Activated T-helper 1 cell treated with anti-CD3 and anti-CD28 coated beads, Interleukin-12 subunit alpha, Interleukin-12 subunit beta, Interleukin-2, Interleukin-4 antibody, amounts not matched to agents 30 ng/mL and 10 ng/mL and 1 ng/mL, durations not matched to agents 14 hours and 24 hours and 36 hours (primary cell): Measurements from ENCODE around the gene CDK9. TPM values are rescaled to one million over a fixed set of nuclear protein-coding genes. Genes with fewer than 3 reads are reported as not detected.

Source experiments
- DNase-seq: peaks from one replicate; pipeline ENCODE4 v3.0.0; 2021; ENCODE audit warnings: low spot score
- H3K27ac Mint-ChIP-seq: one replicate; pipeline ENCODE4 v1.8.0; 2021; ENCODE audit warnings: mild to moderate bottlenecking, mixed read lengths
- H3K27me3 Mint-ChIP-seq: one replicate; pipeline ENCODE4 v1.8.0; 2022; ENCODE audit warnings: mild to moderate bottlenecking, moderate library complexity, mixed read lengths; ENCODE audit not compliant: insufficient read depth
- H3K36me3 Mint-ChIP-seq: one replicate; pipeline ENCODE4 v1.8.0; 2021; ENCODE audit warnings: low read depth, mixed read lengths
- H3K4me1 Mint-ChIP-seq: one replicate; pipeline ENCODE4 v1.8.0; 2021; ENCODE audit warnings: low read depth, mixed read lengths
- H3K4me3 Mint-ChIP-seq: one replicate; pipeline ENCODE4 v1.8.0; 2021; ENCODE audit warnings: mild to moderate bottlenecking, moderate library complexity, mixed read lengths
- H3K9me3 Mint-ChIP-seq: one replicate; pipeline ENCODE4 v1.8.0; 2021; ENCODE audit warnings: mixed read lengths
- intact Hi-C: fragments of 100-400 bp; cut with micrococcal nuclease; formaldehyde crosslinking; loops from one replicate; pipeline ENCODE4 v1.15.1; 2024
- total RNA-seq: library from RNA; stranded (reverse); gene quantifications from 2 replicates; pipeline ENCODE4 v1.2.3, GENCODE V29; 2022

The CDK9 gene
- total RNA-seq, 1 donor from 2014 or later, result 97.3 TPM

- no peak for DNase-seq
- intact Hi-C loops, result no loop called here
- Mint-ChIP-seq H3K27me3 (no peaks in the 10 kb centered on the region), H3K27ac (peak overlapping the region; percentile 70), H3K4me3 (peak overlapping the region; percentile 45), H3K9me3 (no peaks in the 10 kb centered on the region), H3K4me1 (peaks cover 9% of the 10 kb centered on the region), H3K36me3 (peaks cover 28% of the 10 kb centered on the region)
Observed at GRCh38 chr9:127805620-127806019, 19.8 kb downstream of the CDK9 start.

DNA sequence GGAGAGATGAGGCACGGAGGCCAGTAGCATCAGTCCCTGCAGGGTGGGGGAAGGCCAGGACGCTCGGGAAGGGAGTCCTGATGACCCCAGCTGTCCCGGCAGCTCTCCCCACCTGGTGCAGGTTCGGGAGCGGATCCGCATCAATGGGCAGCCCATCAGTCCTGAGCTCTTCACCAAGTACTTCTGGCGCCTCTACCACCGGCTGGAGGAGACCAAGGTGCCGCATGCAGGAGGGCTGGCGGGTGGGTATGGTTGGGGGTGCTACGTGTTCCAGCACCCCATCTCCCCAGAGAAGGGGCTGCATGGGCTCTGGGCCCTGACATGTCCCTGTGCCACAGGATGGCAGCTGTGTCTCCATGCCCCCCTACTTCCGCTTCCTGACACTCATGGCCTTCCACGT lies 21.0 kb downstream of the CDK9 start:
- Mint-ChIP-seq H3K27ac (no peak overlapping the region), H3K4me3 (no peak overlapping the region), H3K27me3 (no peaks in the 10 kb centered on the region), H3K9me3 (no peaks in the 10 kb centered on the region), H3K4me1 (peaks cover 4% of the 10 kb centered on the region), H3K36me3 (peaks cover 30% of the 10 kb centered on the region)
- no peak for DNase-seq
- intact Hi-C loops, result no loop called here

DNA sequence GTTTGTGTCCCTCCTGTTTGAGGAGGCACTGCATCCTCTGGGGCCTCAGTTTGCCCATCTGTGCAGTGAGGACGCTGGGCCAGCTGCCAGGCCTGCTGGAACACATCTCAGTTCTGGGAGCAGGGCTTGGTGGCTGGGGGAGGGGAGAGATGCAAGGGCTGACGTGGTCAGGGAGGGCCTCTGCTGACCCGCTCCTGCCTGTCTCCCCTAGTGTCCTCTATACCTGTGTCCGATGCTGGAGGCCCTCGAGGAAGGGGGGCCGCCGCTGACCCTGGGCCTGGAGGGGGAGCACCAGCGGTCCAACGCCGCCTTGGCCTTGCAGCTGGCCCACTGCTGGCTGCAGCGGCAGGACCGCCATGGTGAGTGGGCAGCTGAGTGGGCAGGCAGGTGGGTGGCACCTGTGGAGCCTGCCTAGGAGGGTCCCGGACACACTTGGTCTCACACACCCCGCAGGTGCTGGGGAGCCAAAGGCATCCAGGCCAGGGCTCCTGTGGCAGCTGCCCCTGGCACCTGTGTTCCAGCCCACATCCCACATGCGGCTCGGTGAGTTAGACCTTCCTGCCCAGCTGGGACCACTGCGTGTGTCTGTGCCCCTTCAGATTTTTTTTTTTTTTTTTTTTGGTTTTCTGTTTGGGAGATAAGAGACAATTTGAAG lies 22.6 kb downstream of the CDK9 start:
- Mint-ChIP-seq H3K27ac (no peak overlapping the region), H3K27me3 (no peaks in the 10 kb centered on the region), H3K36me3 (peaks cover 27% of the 10 kb centered on the region), H3K4me1 (no peaks in the 10 kb centered on the region), H3K9me3 (no peaks in the 10 kb centered on the region), H3K4me3 (no peak overlapping the region)
- intact Hi-C loops, result no loop called here
- no peak for DNase-seq

DNA sequence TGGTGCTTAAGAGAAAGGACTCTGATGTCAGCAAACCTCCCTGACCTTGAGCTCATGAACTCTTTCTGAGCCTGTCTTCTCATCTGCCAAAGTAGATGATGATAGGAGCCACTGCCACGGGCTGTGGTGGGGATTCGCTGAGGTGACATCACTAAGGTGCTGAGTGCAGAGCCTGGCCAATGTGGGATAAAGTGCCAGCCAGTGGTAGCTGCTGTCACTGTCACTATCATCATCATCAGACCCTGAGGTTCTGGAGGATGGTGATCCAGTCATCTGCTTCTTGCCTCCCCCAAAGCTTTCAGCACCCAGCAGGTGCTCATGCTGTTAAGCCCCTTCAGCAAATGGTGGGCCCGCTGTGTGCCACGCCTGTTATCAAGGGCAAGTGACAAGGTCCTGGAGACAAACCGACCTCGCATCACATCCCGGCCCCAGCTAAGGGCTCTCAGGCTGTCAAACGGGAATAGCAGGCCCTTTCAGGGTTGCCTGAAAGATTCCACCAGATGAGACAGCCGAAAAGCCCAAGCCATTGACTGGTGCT lies 23.2 kb downstream of the CDK9 start:
- peaks cover 27% of the 10 kb centered on the region for H3K36me3 Mint-ChIP-seq
- no peak for DNase-seq
- H3K27me3 Mint-ChIP-seq, result no peaks in the 10 kb centered on the region
- no peaks in the 10 kb centered on the region for H3K9me3 Mint-ChIP-seq
- H3K4me3 Mint-ChIP-seq, result no peak overlapping the region
- no peaks in the 10 kb centered on the region for H3K4me1 Mint-ChIP-seq
- intact Hi-C loops, result no loop called here
- H3K27ac Mint-ChIP-seq, result no peak overlapping the region

DNA sequence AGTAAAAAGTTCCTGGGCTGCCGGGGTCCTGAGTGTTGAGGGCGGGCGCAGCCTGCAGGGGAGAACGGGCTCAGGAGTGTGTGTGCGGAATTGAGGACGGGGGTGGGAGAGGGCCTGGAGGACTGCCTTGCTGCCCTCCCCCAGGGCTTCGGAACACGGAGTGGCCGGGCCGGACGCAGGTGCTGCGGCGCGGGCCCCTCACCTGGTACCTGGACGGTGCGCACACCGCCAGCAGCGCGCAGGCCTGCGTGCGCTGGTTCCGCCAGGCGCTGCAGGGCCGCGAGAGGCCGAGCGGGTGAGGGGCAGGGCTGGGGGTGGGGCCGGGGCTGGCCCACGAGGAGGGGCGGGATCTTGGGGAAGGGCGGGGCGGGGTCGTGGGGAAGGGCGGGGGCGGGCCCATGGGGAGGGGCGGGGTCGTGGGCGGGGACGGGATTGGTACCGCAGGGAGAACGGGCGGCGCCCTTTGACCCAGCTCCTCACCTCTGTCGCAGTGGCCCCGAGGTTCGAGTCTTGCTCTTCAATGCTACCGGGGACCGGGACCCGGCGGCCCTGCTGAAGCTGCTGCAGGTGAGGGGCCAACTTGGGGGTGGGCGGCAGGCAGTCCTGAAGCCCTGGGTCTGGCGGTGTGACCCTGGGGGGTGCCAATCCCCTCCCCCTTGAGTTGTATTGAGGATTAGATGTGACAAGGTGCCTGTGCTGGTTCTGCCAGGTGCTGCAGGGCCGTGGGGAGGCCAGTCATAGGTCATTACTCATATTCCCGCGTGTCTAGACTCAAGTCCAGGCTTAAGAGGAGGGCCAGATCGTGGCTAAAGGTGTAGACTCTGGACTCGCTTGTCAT lies 23.9 kb downstream of the CDK9 start:
- H3K36me3 Mint-ChIP-seq, result peaks cover 27% of the 10 kb centered on the region
- DNase-seq, result no peak
- no peaks in the 10 kb centered on the region for H3K9me3 Mint-ChIP-seq
- intact Hi-C loops, result no loop called here
- H3K27ac Mint-ChIP-seq, result no peak overlapping the region
- no peaks in the 10 kb centered on the region for H3K27me3 Mint-ChIP-seq
- no peaks in the 10 kb centered on the region for H3K4me1 Mint-ChIP-seq
- no peak overlapping the region for H3K4me3 Mint-ChIP-seq

- intact Hi-C loops, result no loop called here
- no peaks in the 10 kb centered on the region for H3K27me3 Mint-ChIP-seq
- no peak for DNase-seq
- H3K9me3 Mint-ChIP-seq, result no peaks in the 10 kb centered on the region
- peaks cover 27% of the 10 kb centered on the region for H3K36me3 Mint-ChIP-seq
- no peaks in the 10 kb centered on the region for H3K4me1 Mint-ChIP-seq
- no peak overlapping the region for H3K27ac Mint-ChIP-seq
- no peak overlapping the region for H3K4me3 Mint-ChIP-seq
Observed at GRCh38 chr9:127810378-127811187, 24.7 kb downstream of the CDK9 start.

- intact Hi-C loops, result no loop called here
- Mint-ChIP-seq H3K9me3 (no peaks in the 10 kb centered on the region), H3K4me3 (no peak overlapping the region), H3K27ac (no peak overlapping the region), H3K27me3 (no peaks in the 10 kb centered on the region), H3K4me1 (no peaks in the 10 kb centered on the region), H3K36me3 (peaks cover 21% of the 10 kb centered on the region)
- DNase-seq, result no peak
Observed at GRCh38 chr9:127812011-127812410, 26.2 kb downstream of the CDK9 start.

- Mint-ChIP-seq H3K4me1 (no peaks in the 10 kb centered on the region), H3K36me3 (peaks cover 19% of the 10 kb centered on the region), H3K4me3 (no peak overlapping the region), H3K27ac (no peak overlapping the region), H3K27me3 (no peaks in the 10 kb centered on the region), H3K9me3 (no peaks in the 10 kb centered on the region)
- no peak for DNase-seq
- intact Hi-C loops, result no loop called here
Observed at GRCh38 chr9:127812936-127813675, 27.3 kb downstream of the CDK9 start.

GRCh38 chr9:127813686-127814226 lies 27.9 kb downstream of the CDK9 start:
- Mint-ChIP-seq H3K4me1 (no peaks in the 10 kb centered on the region), H3K36me3 (peaks cover 21% of the 10 kb centered on the region)

DNA sequence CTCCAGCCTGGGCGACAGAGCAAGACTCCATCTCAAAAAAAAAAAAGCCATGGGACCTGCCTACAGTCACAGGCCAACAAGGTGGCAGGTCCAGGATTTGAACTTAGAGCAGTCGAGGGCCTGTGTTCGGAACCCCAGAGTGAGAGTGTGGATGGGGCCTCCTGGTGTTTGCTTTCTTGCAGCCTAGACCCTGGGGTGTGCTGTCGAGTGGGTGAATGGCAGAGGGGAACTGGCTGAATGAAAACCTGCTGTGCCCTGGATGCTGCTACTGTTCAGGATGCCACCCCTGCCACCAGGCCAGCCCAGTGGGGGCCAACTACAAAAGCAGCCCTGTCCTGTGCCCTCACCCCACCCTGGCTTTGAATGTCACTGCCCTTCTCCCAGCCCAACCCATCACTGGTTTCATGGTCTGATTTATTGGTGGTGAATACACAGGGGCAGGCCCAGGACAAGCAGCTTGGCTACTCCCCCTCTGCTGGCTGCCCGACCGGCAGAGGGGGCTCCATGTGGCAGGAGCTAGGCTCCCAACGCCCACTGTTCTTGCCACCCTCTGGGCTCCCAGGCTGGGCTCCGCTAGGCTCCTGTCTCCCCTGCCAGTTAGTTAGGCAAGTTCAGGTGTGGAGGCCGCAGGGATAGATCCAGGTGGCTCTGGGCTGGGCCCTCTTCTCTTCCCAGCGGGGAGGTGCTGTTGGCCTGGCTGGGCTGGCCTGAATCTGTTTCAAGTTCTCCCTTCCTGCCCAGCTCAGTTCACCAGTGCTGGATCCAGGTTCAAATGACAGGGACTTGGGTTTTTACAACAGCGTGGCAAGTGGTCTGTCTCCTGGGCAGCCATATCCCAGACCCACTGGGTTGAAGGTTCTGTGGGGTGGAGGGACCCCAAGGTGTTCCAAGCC lies 29.0 kb downstream of the CDK9 start:
- Mint-ChIP-seq H3K36me3 (peaks cover 16% of the 10 kb centered on the region), H3K27me3 (no peaks in the 10 kb centered on the region), H3K27ac (no peak overlapping the region), H3K4me1 (no peaks in the 10 kb centered on the region), H3K9me3 (no peaks in the 10 kb centered on the region), H3K4me3 (no peak overlapping the region)
- intact Hi-C loops, result no loop called here
- no peak for DNase-seq

More at GRCh38 chr9:127813686-127814226, 27.9 kb downstream of the CDK9 start:
- intact Hi-C loops, result no loop called here
- no peaks in the 10 kb centered on the region for H3K9me3 Mint-ChIP-seq
- H3K27ac Mint-ChIP-seq, result no peak overlapping the region
- no peak overlapping the region for H3K4me3 Mint-ChIP-seq
- H3K27me3 Mint-ChIP-seq, result no peaks in the 10 kb centered on the region
- no peak for DNase-seq

DNA sequence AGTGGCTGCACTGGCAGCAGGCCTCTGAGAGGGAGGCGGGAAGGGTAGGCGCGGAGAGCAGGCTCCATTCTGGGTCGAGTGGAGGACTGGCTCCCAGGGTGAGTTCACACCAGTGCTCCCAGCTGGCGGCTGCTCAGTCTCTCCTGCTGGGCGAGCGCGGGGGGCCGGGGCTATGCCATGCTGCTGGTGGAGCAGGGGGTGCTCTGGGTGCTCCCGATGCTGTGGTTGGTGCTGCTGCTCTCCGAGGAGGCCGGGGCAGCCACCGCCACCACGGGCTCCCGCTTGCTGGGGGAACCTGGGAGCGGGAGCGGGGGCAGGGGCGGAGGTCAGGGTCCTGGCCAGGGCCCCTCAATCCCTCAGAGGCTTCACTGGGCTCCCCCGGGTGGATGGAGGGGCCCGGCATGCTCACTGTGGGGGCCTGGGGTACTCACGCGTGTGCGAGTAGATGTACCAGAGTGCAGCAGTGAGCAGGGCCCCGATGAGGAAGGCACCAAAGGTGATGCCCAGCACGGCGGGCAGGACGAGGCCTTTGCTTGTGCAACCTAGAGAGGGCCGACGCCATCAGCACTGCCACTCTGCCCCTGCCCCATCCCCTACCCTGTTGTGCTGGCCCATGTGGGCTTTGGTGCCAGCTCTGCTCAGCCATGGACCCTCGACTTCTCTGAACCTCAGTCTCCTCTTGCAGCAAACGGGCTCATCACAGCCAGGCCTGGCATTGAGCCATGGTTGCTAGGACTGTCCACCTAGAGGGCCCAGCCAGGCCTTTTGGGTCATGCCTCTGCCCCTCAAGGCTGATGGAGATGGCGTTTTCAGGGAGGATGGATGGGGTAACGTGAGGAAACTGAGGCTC lies 29.9 kb downstream of the CDK9 start:
- no peak for DNase-seq
- intact Hi-C loops, result no loop called here
- Mint-ChIP-seq H3K27me3 (no peaks in the 10 kb centered on the region), H3K36me3 (peaks cover 14% of the 10 kb centered on the region), H3K9me3 (no peaks in the 10 kb centered on the region), H3K4me1 (no peaks in the 10 kb centered on the region), H3K4me3 (no peak overlapping the region), H3K27ac (no peak overlapping the region)
